Heart left ventricle (tissue), 16 donors: Measurements from ENCODE around the gene GZF1. TPM values are rescaled to one million over a fixed set of nuclear protein-coding genes. Genes with fewer than 3 reads are reported as not detected.

Experiments used
- ATAC-seq, 4 donors: fragments of 200-7000 bp; cut with Tn5 transposase; one replicate each; pipeline ENCODE4 v1.9.1; 2020 to 2022; ENCODE audit warnings: moderate library complexity in 4 of 4, mild to moderate bottlenecking in 3 of 4, moderate number of reproducible peaks in 1 of 4
- DNase-seq, 5 donors: peaks; one replicate each; pipeline ENCODE4 v3.0.0-alpha.2; 2020
- H3K27ac ChIP-seq, 12 donors: fragments of 200-600 bp; sonication (generic) in 4 of 12; one replicate each; pipeline versions ENCODE4 v1.5.0 to v1.8.0; 2016 to 2022; ENCODE audit warnings: mild to moderate bottlenecking in 2 of 12
- H3K27me3 ChIP-seq, 9 donors: fragments of 200-600 bp; sonication (generic) in 2 of 9; one replicate each; pipeline versions ENCODE4 v1.5.1 to v1.8.0; 2016 to 2022; ENCODE audit warnings: mild to moderate bottlenecking in 3 of 9
- H3K36me3 ChIP-seq, 9 donors: fragments of 200-600 bp; sonication (generic) in 2 of 9; one replicate each; pipeline versions ENCODE4 v1.5.0 to v1.8.0; 2018 to 2022; ENCODE audit warnings: mild to moderate bottlenecking in 2 of 9
- H3K4me1 ChIP-seq, 12 donors: fragments of 200-600 bp; sonication (generic) in 4 of 12; one replicate each; pipeline versions ENCODE4 v1.5.0 to v1.8.0; 2016 to 2022; ENCODE audit warnings: mild to moderate bottlenecking in 3 of 12
- H3K4me3 ChIP-seq, 12 donors: fragments of 200-600 bp; sonication (generic) in 4 of 12; one replicate each; pipeline versions ENCODE4 v1.5.0 to v1.8.0; 2017 to 2022; ENCODE audit warnings: mild to moderate bottlenecking in 9 of 12, moderate library complexity in 4 of 12
- H3K9me3 ChIP-seq, 12 donors: fragments of 200-600 bp; sonication (generic) in 4 of 12; one replicate each; pipeline versions ENCODE4 v1.5.0 to v1.8.0; 2016 to 2022; ENCODE audit warnings: mild to moderate bottlenecking in 1 of 12
- CTCF ChIP-seq, 12 donors: fragments of 200-600 bp; sonication (generic) in 4 of 12; IDR thresholded peaks; one replicate each; pipeline versions ENCODE4 v1.5.0 to v1.8.0; 2018 to 2022; ENCODE audit warnings: antibody characterized with exemption in 12 of 12, mild to moderate bottlenecking in 5 of 12
- POLR2A ChIP-seq, 2 donors: fragments of 450-650 bp; IDR thresholded peaks; one replicate each; pipeline ENCODE4 v1.6.1; 2017; ENCODE audit warnings: antibody characterized with exemption in 2 of 2, mild to moderate bottlenecking in 2 of 2, moderate library complexity in 2 of 2
- WGBS, 4 donors: extraction: QIAGEN DNeasy Blood & Tissue Kit in 2 of 4; methylation state at CpG; one replicate each; pipeline versions ENCODE4 v1.1.5 to v1.1.7; 2013 to 2018; 5-methylcytosine and 5-hydroxymethylcytosine counted together
- intact Hi-C, 10 donors: fragments of 100-400 bp; cut with DNase I; formaldehyde crosslinking; loops; one replicate each; pipeline versions ENCODE4 v1.11.1 to v1.14.2; 2022
- polyA plus RNA-seq, 2 donors: library from polyadenylated mRNA; stranded (reverse); fragments of 200-250 nt; gene quantifications; one replicate each; pipeline ENCODE4 v1.2.3, GENCODE V29; 2013
- total RNA-seq, 9 donors: library from RNA; depleted of rRNA in 2 of 9; stranded (reverse); fragments of >200 nt in 2 of 9; fragmentation: NEBNext Ultra II Directional in 3 of 9; extraction: Animal tissue kit (Norgen Biotek cat#: 25700) in 3 of 9; gene quantifications; one replicate each; pipeline versions ENCODE4 v1.1.0 to v1.2.4, GENCODE V29; 2016 to 2023
- donor health status: ischemic (EF 13 %, LVEDD 7.1; RV severe dilation, severe dysfunction).
- donor health status: healthy with polysubstance abuse.
- donor health status: DM: no; HTN: yes; CAD: no.
- donor health status: DM: no; HTN: no; CAD: no.
- donor health status: ischemic (EF 25% LVEDD 6.9; RV normal size, moderate dysfunction).
- donor health status: ischemic (EF 25% LVEDD 5.7; RV mildly dilated, moderate dysfunction).
- donor health status: healthy.
- donor health status: DM: yes; HTN: yes; CAD: no.
- donor health status: ischemic (EF 35%, LVEDD 5.7; RV mildly dilated, moderate dysfunction).
- donor health status: nonischemic (EF 11% LVEDD 7.7; RV severe dilation, severe dysfunction).
- donor health status: DM: yes; HTN: yes; CAD: no.
- donor health status: PGD.
- donor health status: ischemic (EF 29% LVEDD 5.4; RV normal size, mild dysfunction).
- donor health status: nonischemic (EF 23%, LVEDD 6.1; RV moderate dilation, normal function).

The GZF1 gene
- total and polyA plus RNA-seq, 11 donors: 8.6 to 34.6 (median 24.5) TPM

- intact Hi-C loops: no loop called here
- Histone ChIP-seq H3K27ac (no peak overlapping the region), H3K4me1 (peaks cover 0 to 23% (median 17%) of the 10 kb centered on the region in 12 donors), H3K36me3 (peaks cover 0 to 69% (median 57%) of the 10 kb centered on the region in 9 donors), H3K27me3 (no peaks in the 10 kb centered on the region), H3K9me3 (no peaks in the 10 kb centered on the region), H3K4me3 (no peak overlapping the region)
- WGBS, 4 donors: 95 to 97% (median 96%) methylated on average over 4 of the region's 4 CpGs
- peak in 1 of 4 donors; percentile 23 for ATAC-seq
- DNase-seq: no peak
- TF ChIP-seq POLR2A (IDR thresholded peaks at IDR 0.05) (no peak), CTCF (IDR thresholded peaks at IDR 0.05) (no peak)
Measured at GRCh38 chr20:23393996-23394775, 32.2 kb downstream of the GZF1 start.

GRCh38 chr20:23396950-23397627 is 35.1 kb downstream of the GZF1 start:
- no peak overlapping the region for H3K4me3 ChIP-seq
- TF ChIP-seq CTCF (IDR thresholded peaks at IDR 0.05) (no peak), POLR2A (IDR thresholded peaks at IDR 0.05) (no peak)
- H3K9me3 ChIP-seq: no peaks in the 10 kb centered on the region
- H3K27ac ChIP-seq: peak overlapping the region in 2 of 12 donors; percentile 17 to 80
- ATAC-seq (peak in 1 of 4 donors; percentile 29), DNase-seq (no peak)
- 43 to 46% (median 44%) methylated on average over 6 of the region's 6 CpGs for WGBS, 4 donors
- no peaks in the 10 kb centered on the region for H3K27me3 ChIP-seq
- intact Hi-C loops: loop anchor here in 1 of 10 donors (5.0 kb wide), 1 partner anchor 35 kb away; the partner anchor contains the start of gene GZF1
- peaks cover 0 to 66% (median 42%) of the 10 kb centered on the region in 9 donors for H3K36me3 ChIP-seq
- H3K4me1 ChIP-seq: peaks cover 0 to 43% (median 28%) of the 10 kb centered on the region in 12 donors

- intact Hi-C loops: loop anchor here in 1 of 10 donors (5.0 kb wide), 1 partner anchor 36 kb away; the partner anchor contains the start of gene GZF1
- WGBS, 4 donors: 58 to 74% (median 67%) methylated on average over 2 of the region's 2 CpGs
- Histone ChIP-seq H3K27me3 (no peaks in the 10 kb centered on the region), H3K4me3 (no peak overlapping the region), H3K27ac (peak overlapping the region in 4 of 12 donors; percentile 4 to 80 (median 14)), H3K9me3 (no peaks in the 10 kb centered on the region), H3K4me1 (peaks cover 0 to 44% (median 28%) of the 10 kb centered on the region in 12 donors), H3K36me3 (peaks cover 0 to 60% (median 40%) of the 10 kb centered on the region in 9 donors)
- ATAC-seq (peak in 3 of 4 donors; percentile 28 to 69 (median 57)), DNase-seq (peak in 1 of 5 donors; percentile 25)
- no peak for TF ChIP-seq CTCF (IDR thresholded peaks at IDR 0.05)
- no peak for TF ChIP-seq POLR2A (IDR thresholded peaks at IDR 0.05)
Measured at GRCh38 chr20:23397961-23398360, 36.0 kb downstream of the GZF1 start.
